Prostate gland (tissue), 2 donors: Measurements from ENCODE around the gene ZNF516.
A peak's percentile ranks its signal among the peaks of the same experiment; 100 is the strongest.

Experiments
- CTCF ChIP-seq, 4 experiments: fragments of 200-600 bp in 2 of 4; fragments of 450-650 bp in 2 of 4; sonication (generic) in 2 of 4; IDR thresholded peaks; 1 replicate in 3 of 4; 2 replicates in 1 of 4; pipeline ENCODE4 v1.5.1; 2016 to 2019; ENCODE audit warnings: antibody characterized with exemption in 4 of 4, mild to moderate bottlenecking in 2 of 4, moderate library complexity in 2 of 4
- POLR2A ChIP-seq: fragments of 450-650 bp; IDR thresholded peaks from one replicate; pipeline ENCODE4 v1.6.1; 2016; ENCODE audit warnings: antibody characterized with exemption, mild to moderate bottlenecking
- POLR2AphosphoS5 ChIP-seq: sonication (generic); formaldehyde crosslinking; IDR thresholded peaks from one replicate; pipeline ENCODE4 v1.6.1; 2017; ENCODE audit warnings: antibody characterized with exemption

GRCh38 chr18:76450452-76451395, 44.3 kb downstream of the ZNF516 start:
- TF ChIP-seq POLR2A (no peak), CTCF (IDR thresholded peaks at IDR 0.05) (no peak), POLR2AphosphoS5 (peak; percentile 24)
